Esophagus squamous epithelium (tissue), 4 donors: ENCODE results near the gene PPP2R3C.

Source experiments
- POLR2A ChIP-seq, 4 donors: fragments of 450-650 bp; IDR thresholded peaks; one replicate each; pipeline ENCODE4 v1.6.1; 2017; ENCODE audit warnings: antibody characterized with exemption in 4 of 4, mild to moderate bottlenecking in 4 of 4, moderate library complexity in 3 of 4
- TF ChIP-seq, protein P1 (sequence below), 6 experiments: fragments of 450-650 bp in 4 of 6; fragments of 200-600 bp in 2 of 6; sonication (generic) in 2 of 6; IDR thresholded peaks; one replicate each; pipeline ENCODE4 v1.5.1; 2016 to 2019; ENCODE audit warnings: antibody characterized with exemption in 6 of 6, mild to moderate bottlenecking in 4 of 6, moderate library complexity in 4 of 6

- TF ChIP-seq, protein P1, sequence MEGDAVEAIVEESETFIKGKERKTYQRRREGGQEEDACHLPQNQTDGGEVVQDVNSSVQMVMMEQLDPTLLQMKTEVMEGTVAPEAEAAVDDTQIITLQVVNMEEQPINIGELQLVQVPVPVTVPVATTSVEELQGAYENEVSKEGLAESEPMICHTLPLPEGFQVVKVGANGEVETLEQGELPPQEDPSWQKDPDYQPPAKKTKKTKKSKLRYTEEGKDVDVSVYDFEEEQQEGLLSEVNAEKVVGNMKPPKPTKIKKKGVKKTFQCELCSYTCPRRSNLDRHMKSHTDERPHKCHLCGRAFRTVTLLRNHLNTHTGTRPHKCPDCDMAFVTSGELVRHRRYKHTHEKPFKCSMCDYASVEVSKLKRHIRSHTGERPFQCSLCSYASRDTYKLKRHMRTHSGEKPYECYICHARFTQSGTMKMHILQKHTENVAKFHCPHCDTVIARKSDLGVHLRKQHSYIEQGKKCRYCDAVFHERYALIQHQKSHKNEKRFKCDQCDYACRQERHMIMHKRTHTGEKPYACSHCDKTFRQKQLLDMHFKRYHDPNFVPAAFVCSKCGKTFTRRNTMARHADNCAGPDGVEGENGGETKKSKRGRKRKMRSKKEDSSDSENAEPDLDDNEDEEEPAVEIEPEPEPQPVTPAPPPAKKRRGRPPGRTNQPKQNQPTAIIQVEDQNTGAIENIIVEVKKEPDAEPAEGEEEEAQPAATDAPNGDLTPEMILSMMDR (IDR thresholded peaks at IDR 0.05), result no peak
- no peak for TF ChIP-seq POLR2A (IDR thresholded peaks at IDR 0.05)
These were observed 13.9 kb downstream of the PPP2R3C start for GRCh38 chr14:35107866-35108265.
